ENCODE results near the gene MDFI.

Gene MDFI

DNA sequence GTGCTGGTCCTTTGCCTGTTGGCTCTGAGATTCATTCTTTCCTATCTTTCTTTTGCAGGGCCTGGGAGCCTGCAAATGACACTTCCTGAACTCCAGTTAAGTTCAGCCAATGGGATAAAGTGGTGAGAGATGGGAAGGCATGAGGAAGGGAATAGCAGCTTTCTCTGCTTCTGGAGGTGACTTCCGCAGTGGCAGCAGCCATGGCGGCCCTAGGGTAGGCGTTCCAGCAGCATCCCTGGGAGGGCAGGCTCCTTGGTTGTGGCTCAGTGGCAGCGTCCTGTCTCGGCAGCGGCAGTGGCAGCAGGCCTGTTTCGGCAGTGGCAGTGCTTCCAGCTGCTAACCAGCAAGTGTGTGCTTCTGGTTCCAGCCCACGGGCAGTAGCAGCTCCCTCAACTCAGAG, 7.3 kb upstream of the MDFI start:
- Histone ChIP-seq H3K9ac (ENCODE audit: low read length) (no peak overlapping the region), H4K8ac (ENCODE audit: low read depth, low read length) (no peak overlapping the region)
- WGBS (ENCODE audit: extremely low coverage, insufficient coverage, low lambda C conversion rate), result no CpG with 5 or more reads among the region's 8 CpGs

GRCh38 chr6:41633056-41633634, 5.1 kb upstream of the MDFI start:
- Histone ChIP-seq H3K9ac (ENCODE audit: low read length) (no peak overlapping the region), H3K4ac (ENCODE audit: low read depth, low read length) (no peak overlapping the region), H3K4me3 (ENCODE audit: low read length) (no peak overlapping the region), H4K5ac (ENCODE audit: low read length) (no peak overlapping the region), H2BK5ac (ENCODE audit: low read length) (no peak overlapping the region), H3K36me3 (ENCODE audit: control insufficient read depth, insufficient read depth, low read length) (no peaks in the 10 kb centered on the region), H3K4me1 (ENCODE audit: control insufficient read depth, low read depth, low read length) (peaks cover 3% of the 10 kb centered on the region), H3K56ac (ENCODE audit: low read length) (no peak overlapping the region), H4K8ac (ENCODE audit: low read depth, low read length) (no peak overlapping the region), H2BK120ac (ENCODE audit: low read depth, low read length) (no peak overlapping the region), H3K4me2 (ENCODE audit: low read length) (no peak overlapping the region), H2AK5ac (ENCODE audit: low read length) (no peak overlapping the region), H3K27me3 (ENCODE audit: insufficient read depth, low read length, poor library complexity) (no peaks in the 10 kb centered on the region), H3K23ac (ENCODE audit: low read length) (no peak overlapping the region), H3K27ac (ENCODE audit: low read depth, low read length) (no peak overlapping the region), H3K79me1 (ENCODE audit: low read length) (no peaks in the 10 kb centered on the region), H3K79me2 (ENCODE audit: control insufficient read depth, insufficient read depth, low read length) (no peaks in the 10 kb centered on the region), H2BK15ac (replicated peaks; ENCODE audit: low read depth) (no peak overlapping the region), H3K18ac (ENCODE audit: low read length) (no peak overlapping the region)
- WGBS (ENCODE audit: extremely low coverage, insufficient coverage, low lambda C conversion rate), result no CpG with 5 or more reads among the region's 2 CpGs
- DNase-seq, result no peak

More for the DNA sequence above, 7.3 kb upstream of the MDFI start:
- H3K36me3 ChIP-seq (ENCODE audit: control insufficient read depth, insufficient read depth, low read length), result no peaks in the 10 kb centered on the region
- DNase-seq, result no peak
- H3K4me3 ChIP-seq (ENCODE audit: low read length), result no peak overlapping the region
- no peak overlapping the region for H3K4me2 ChIP-seq (ENCODE audit: low read length)
- no peaks in the 10 kb centered on the region for H3K27me3 ChIP-seq (ENCODE audit: insufficient read depth, low read length, poor library complexity)
- H3K4me1 ChIP-seq (ENCODE audit: control insufficient read depth, low read depth, low read length), result peaks cover 3% of the 10 kb centered on the region
- H3K18ac ChIP-seq (ENCODE audit: low read length), result no peak overlapping the region
- H4K5ac ChIP-seq (ENCODE audit: low read length), result no peak overlapping the region
- no peak overlapping the region for H2BK15ac ChIP-seq (replicated peaks; ENCODE audit: low read depth)
- no peak overlapping the region for H3K4ac ChIP-seq (ENCODE audit: low read depth, low read length)
- no peaks in the 10 kb centered on the region for H3K79me2 ChIP-seq (ENCODE audit: control insufficient read depth, insufficient read depth, low read length)
- H2BK120ac ChIP-seq (ENCODE audit: low read depth, low read length), result no peak overlapping the region
- H3K27ac ChIP-seq (ENCODE audit: low read depth, low read length), result no peak overlapping the region
- no peaks in the 10 kb centered on the region for H3K79me1 ChIP-seq (ENCODE audit: low read length)
- no peak overlapping the region for H3K56ac ChIP-seq (ENCODE audit: low read length)
- no peak overlapping the region for H2AK5ac ChIP-seq (ENCODE audit: low read length)
- H3K23ac ChIP-seq (ENCODE audit: low read length), result no peak overlapping the region
- H2BK5ac ChIP-seq (ENCODE audit: low read length), result no peak overlapping the region

DNA sequence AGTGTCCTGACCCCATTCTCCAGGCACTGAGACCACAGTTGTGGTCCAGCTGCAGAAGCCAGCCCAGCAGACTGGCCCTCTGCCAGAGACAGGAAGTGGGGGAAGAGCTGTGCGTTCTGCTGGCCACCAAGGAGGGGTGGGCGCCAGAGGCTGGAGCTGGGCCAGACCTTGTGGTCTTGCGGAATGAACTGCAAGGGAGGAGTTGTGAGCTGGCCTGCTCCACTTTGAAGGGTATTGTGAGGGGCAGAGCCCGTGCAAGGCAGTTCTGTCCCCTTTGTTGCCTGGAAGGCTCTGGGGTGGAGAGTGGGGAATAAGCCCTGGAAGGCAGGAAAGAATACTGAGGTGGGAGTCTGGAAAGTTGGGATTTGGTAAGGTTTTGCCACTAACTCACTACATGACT, 3.6 kb upstream of the MDFI start:
- H3K56ac ChIP-seq (ENCODE audit: low read length), result peak overlapping the region; percentile 18
- peak overlapping the region; percentile 38 for H3K23ac ChIP-seq (ENCODE audit: low read length)
- no peak overlapping the region for H3K18ac ChIP-seq (ENCODE audit: low read length)
- H4K8ac ChIP-seq (ENCODE audit: low read depth, low read length), result no peak overlapping the region
- no CpG with 5 or more reads among the region's 4 CpGs for WGBS (ENCODE audit: extremely low coverage, insufficient coverage, low lambda C conversion rate)
- H3K27me3 ChIP-seq (ENCODE audit: insufficient read depth, low read length, poor library complexity), result no peaks in the 10 kb centered on the region
- peaks cover 3% of the 10 kb centered on the region for H3K4me1 ChIP-seq (ENCODE audit: control insufficient read depth, low read depth, low read length)
- H2BK120ac ChIP-seq (ENCODE audit: low read depth, low read length), result no peak overlapping the region
- H3K36me3 ChIP-seq (ENCODE audit: control insufficient read depth, insufficient read depth, low read length), result no peaks in the 10 kb centered on the region
- DNase-seq, result peak; percentile 55
- H3K4me3 ChIP-seq (ENCODE audit: low read length), result no peak overlapping the region
- H2BK5ac ChIP-seq (ENCODE audit: low read length), result no peak overlapping the region
- no peak overlapping the region for H3K27ac ChIP-seq (ENCODE audit: low read depth, low read length)
- no peak overlapping the region for H2BK15ac ChIP-seq (replicated peaks; ENCODE audit: low read depth)
- no peak overlapping the region for H3K9ac ChIP-seq (ENCODE audit: low read length)
- peaks cover 3% of the 10 kb centered on the region for H3K79me1 ChIP-seq (ENCODE audit: low read length)
- H3K4ac ChIP-seq (ENCODE audit: low read depth, low read length), result no peak overlapping the region
- no peak overlapping the region for H3K4me2 ChIP-seq (ENCODE audit: low read length)
- H3K79me2 ChIP-seq (ENCODE audit: control insufficient read depth, insufficient read depth, low read length), result peaks cover 10% of the 10 kb centered on the region
- no peak overlapping the region for H2AK5ac ChIP-seq (ENCODE audit: low read length)
- no peak overlapping the region for H4K5ac ChIP-seq (ENCODE audit: low read length)

GRCh38 chr6:41635365-41635764, 2.9 kb upstream of the MDFI start:
- no peak for DNase-seq
- Histone ChIP-seq H2BK15ac (replicated peaks; ENCODE audit: low read depth) (no peak overlapping the region), H3K27ac (ENCODE audit: low read depth, low read length) (no peak overlapping the region), H3K27me3 (ENCODE audit: insufficient read depth, low read length, poor library complexity) (no peaks in the 10 kb centered on the region), H3K23ac (ENCODE audit: low read length) (no peak overlapping the region), H2AK5ac (ENCODE audit: low read length) (no peak overlapping the region), H3K4me1 (ENCODE audit: control insufficient read depth, low read depth, low read length) (peaks cover 7% of the 10 kb centered on the region), H3K18ac (ENCODE audit: low read length) (no peak overlapping the region), H2BK5ac (ENCODE audit: low read length) (no peak overlapping the region), H3K4me3 (ENCODE audit: low read length) (no peak overlapping the region), H3K9ac (ENCODE audit: low read length) (no peak overlapping the region), H3K4ac (ENCODE audit: low read depth, low read length) (no peak overlapping the region), H3K79me2 (ENCODE audit: control insufficient read depth, insufficient read depth, low read length) (peaks cover 17% of the 10 kb centered on the region), H4K5ac (ENCODE audit: low read length) (no peak overlapping the region), H3K36me3 (ENCODE audit: control insufficient read depth, insufficient read depth, low read length) (no peaks in the 10 kb centered on the region), H3K56ac (ENCODE audit: low read length) (peak overlapping the region; percentile 51), H3K79me1 (ENCODE audit: low read length) (peaks cover 7% of the 10 kb centered on the region), H3K4me2 (ENCODE audit: low read length) (no peak overlapping the region), H2BK120ac (ENCODE audit: low read depth, low read length) (no peak overlapping the region), H4K8ac (ENCODE audit: low read depth, low read length) (no peak overlapping the region)
- WGBS (ENCODE audit: extremely low coverage, insufficient coverage, low lambda C conversion rate), result no CpG with 5 or more reads among the region's 6 CpGs

- H3K79me1 ChIP-seq (ENCODE audit: low read length), result peaks cover 17% of the 10 kb centered on the region
- DNase-seq, result peak; percentile 83
- peak overlapping the region; percentile 78 for H3K27ac ChIP-seq (ENCODE audit: low read depth, low read length)
- WGBS (ENCODE audit: extremely low coverage, insufficient coverage, low lambda C conversion rate), result no CpG with 5 or more reads among the region's 31 CpGs
- H2AK5ac ChIP-seq (ENCODE audit: low read length), result no peak overlapping the region
- H3K9ac ChIP-seq (ENCODE audit: low read length), result peak overlapping the region; percentile 88
- H3K36me3 ChIP-seq (ENCODE audit: control insufficient read depth, insufficient read depth, low read length), result no peaks in the 10 kb centered on the region
- H3K4me1 ChIP-seq (ENCODE audit: control insufficient read depth, low read depth, low read length), result peaks cover 16% of the 10 kb centered on the region
- peak overlapping the region; percentile 19 for H2BK120ac ChIP-seq (ENCODE audit: low read depth, low read length)
- peak overlapping the region; percentile 71 for H3K4me3 ChIP-seq (ENCODE audit: low read length)
- peak overlapping the region; percentile 23 for H2BK15ac ChIP-seq (replicated peaks; ENCODE audit: low read depth)
- H3K4me2 ChIP-seq (ENCODE audit: low read length), result peak overlapping the region; percentile 100
- peak overlapping the region; percentile 25 for H3K18ac ChIP-seq (ENCODE audit: low read length)
- H3K79me2 ChIP-seq (ENCODE audit: control insufficient read depth, insufficient read depth, low read length), result peaks cover 29% of the 10 kb centered on the region
- no peaks in the 10 kb centered on the region for H3K27me3 ChIP-seq (ENCODE audit: insufficient read depth, low read length, poor library complexity)
- H3K23ac ChIP-seq (ENCODE audit: low read length), result no peak overlapping the region
- peak overlapping the region; percentile 88 for H3K56ac ChIP-seq (ENCODE audit: low read length)
- H4K5ac ChIP-seq (ENCODE audit: low read length), result no peak overlapping the region
- peak overlapping the region; percentile 90 for H3K4ac ChIP-seq (ENCODE audit: low read depth, low read length)
- H4K8ac ChIP-seq (ENCODE audit: low read depth, low read length), result peak overlapping the region; percentile 67
- H2BK5ac ChIP-seq (ENCODE audit: low read length), result no peak overlapping the region
Observed at GRCh38 chr6:41636833-41637193, 1.5 kb upstream of the MDFI start.
